ENCODE measurements around the gene LPA.

DNA sequence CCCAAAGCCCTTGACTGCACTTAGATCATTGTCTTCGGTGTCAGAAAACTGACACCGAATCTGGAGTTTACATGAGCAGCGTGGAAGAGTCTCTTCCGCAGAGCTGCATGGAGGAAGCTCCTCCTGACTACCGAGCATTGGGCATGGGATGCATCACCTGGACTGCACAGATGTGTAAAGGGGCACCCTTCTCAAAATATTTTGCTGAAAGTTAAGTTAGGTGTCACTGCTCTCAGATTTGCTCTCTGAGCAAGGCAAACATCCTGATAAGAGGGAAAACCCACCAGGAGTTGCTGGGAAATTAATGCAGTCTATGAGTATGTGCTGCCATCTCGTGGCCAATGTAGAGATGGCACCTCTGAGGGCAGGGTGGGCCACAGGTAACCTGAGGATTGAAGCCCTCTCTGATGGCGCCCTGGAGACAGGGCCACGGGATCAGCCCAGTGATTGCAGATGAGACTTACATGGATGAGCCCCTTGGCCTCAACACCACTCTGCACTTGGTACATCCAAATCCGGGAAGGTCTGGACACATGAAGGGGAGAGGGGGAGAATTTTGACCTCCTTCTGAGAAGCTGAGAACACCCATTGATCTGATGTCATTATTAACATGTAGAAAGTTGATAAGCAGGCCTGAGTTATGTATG is 129.9 kb downstream of the LPA start:
- TF ChIP-seq, protein P1, sequence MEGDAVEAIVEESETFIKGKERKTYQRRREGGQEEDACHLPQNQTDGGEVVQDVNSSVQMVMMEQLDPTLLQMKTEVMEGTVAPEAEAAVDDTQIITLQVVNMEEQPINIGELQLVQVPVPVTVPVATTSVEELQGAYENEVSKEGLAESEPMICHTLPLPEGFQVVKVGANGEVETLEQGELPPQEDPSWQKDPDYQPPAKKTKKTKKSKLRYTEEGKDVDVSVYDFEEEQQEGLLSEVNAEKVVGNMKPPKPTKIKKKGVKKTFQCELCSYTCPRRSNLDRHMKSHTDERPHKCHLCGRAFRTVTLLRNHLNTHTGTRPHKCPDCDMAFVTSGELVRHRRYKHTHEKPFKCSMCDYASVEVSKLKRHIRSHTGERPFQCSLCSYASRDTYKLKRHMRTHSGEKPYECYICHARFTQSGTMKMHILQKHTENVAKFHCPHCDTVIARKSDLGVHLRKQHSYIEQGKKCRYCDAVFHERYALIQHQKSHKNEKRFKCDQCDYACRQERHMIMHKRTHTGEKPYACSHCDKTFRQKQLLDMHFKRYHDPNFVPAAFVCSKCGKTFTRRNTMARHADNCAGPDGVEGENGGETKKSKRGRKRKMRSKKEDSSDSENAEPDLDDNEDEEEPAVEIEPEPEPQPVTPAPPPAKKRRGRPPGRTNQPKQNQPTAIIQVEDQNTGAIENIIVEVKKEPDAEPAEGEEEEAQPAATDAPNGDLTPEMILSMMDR (IDR thresholded peaks at IDR 0.05) = peak; percentile 83 to 92 (median 85)
- TF ChIP-seq POLR2A (IDR thresholded peaks at IDR 0.05) = no peak

All from testis (tissue), 2 donors.